Prostate gland (tissue), 2 donors: ENCODE measurements around the gene ANKRD10.

ENCODE experiments used
- CTCF ChIP-seq, 4 experiments: fragments of 200-600 bp in 2 of 4; fragments of 450-650 bp in 2 of 4; sonication (generic) in 2 of 4; IDR thresholded peaks; 1 replicate in 3 of 4; 2 replicates in 1 of 4; pipeline ENCODE4 v1.5.1; 2016 to 2019; ENCODE audit warnings: antibody characterized with exemption in 4 of 4, mild to moderate bottlenecking in 2 of 4, moderate library complexity in 2 of 4
- POLR2A ChIP-seq: fragments of 450-650 bp; IDR thresholded peaks from one replicate; pipeline ENCODE4 v1.6.1; 2016; ENCODE audit warnings: antibody characterized with exemption, mild to moderate bottlenecking
- POLR2AphosphoS5 ChIP-seq: sonication (generic); formaldehyde crosslinking; IDR thresholded peaks from one replicate; pipeline ENCODE4 v1.6.1; 2017; ENCODE audit warnings: antibody characterized with exemption

- TF ChIP-seq CTCF (IDR thresholded peaks at IDR 0.05) (no peak), POLR2A (no peak), POLR2AphosphoS5 (no peak)
These were observed 40.3 kb downstream of the ANKRD10 start for GRCh38 chr13:110874508-110874960.
